HCT116 (cell line): ENCODE data around the gene ACP5. TPM values are rescaled to one million over a fixed set of nuclear protein-coding genes. Genes with fewer than 3 reads are reported as not detected.

Experiments
- ATAC-seq: fragments of 200-7000 bp; cut with Tn5 transposase; 2 replicates; pipeline ENCODE4 v1.9.1; 2020; ENCODE audit warnings: mild to moderate bottlenecking, moderate library complexity
- BruUV-seq: library from RNA; stranded (reverse); fragments of 400-500 nt; replicated peaks from 2 replicates; lab custom pipeline; 2021; lab: Mats Ljungman, UMichigan
- CTCF ChIA-PET: fragments of 300-600 bp; sonication (Branson Sonifier 250); formaldehyde crosslinking; loops from one replicate; lab custom pipeline; 2021; ENCODE audit warnings: antibody characterized with exemption; lab: Charles Lee
- POLR2A ChIA-PET: fragments of 300-600, 350-600 bp; sonication (Branson Sonifier 250); formaldehyde crosslinking; loops from one replicate; lab custom pipeline; 2021; ENCODE audit warnings: antibody characterized with exemption; lab: Charles Lee
- RAD21 ChIA-PET, 2 experiments: fragments of 300-600 bp; sonication (Branson Sonifier 250); formaldehyde crosslinking; loops; one replicate each; lab custom pipeline; 2023; ENCODE audit warnings: low total read pairs in 2 of 2; ENCODE audit not compliant: uncharacterized antibody in 2 of 2, unreplicated experiment in 2 of 2, low non-redundant PET in 1 of 2; lab: Charles Lee
- DNase-seq: peaks from one replicate; pipeline ENCODE4 v3.0.0-alpha.2; 2010; ENCODE audit warnings: low read depth, low spot score
- H2AFZ ChIP-seq: fragments of 200-600 bp; shearing (Covaris generic), sonication (generic); 2 replicates; pipeline ENCODE4 v1.6.1; 2017; ENCODE audit warnings: low read depth, mixed run types, mixed read lengths, antibody characterized with exemption, low read length; ENCODE audit not compliant: poor library complexity, severe bottlenecking
- H3K27ac ChIP-seq: 2 replicates; pipeline ENCODE4 v1.5.1; 2012; ENCODE audit warnings: low read depth, low read length
- H3K27me3 ChIP-seq: fragments of 200-600 bp; sonication (generic); 2 replicates; pipeline ENCODE4 v1.6.1; 2016; ENCODE audit warnings: mixed run types, low read length, mixed read lengths; ENCODE audit not compliant: insufficient read depth
- H3K36me3 ChIP-seq, 2 experiments: fragments of 200-500 bp in 1 of 2; fragments of 200-600 bp in 1 of 2; sonication (Bioruptor generic) in 1 of 2; sonication (generic) in 1 of 2; 2 replicates each; pipeline versions ENCODE4 v1.5.1 to v1.6.1; 2014 to 2016; ENCODE audit warnings: low read length in 2 of 2, inconsistent platforms in 1 of 2, mixed read lengths in 1 of 2, mixed run types in 1 of 2; ENCODE audit not compliant: insufficient read depth in 2 of 2, control insufficient read depth in 1 of 2
- H3K4me1 ChIP-seq, 2 experiments: fragments of 200-600 bp in 1 of 2; sonication (generic) in 1 of 2; 2 replicates each; pipeline versions ENCODE4 v1.5.1 to v1.6.1; 2012 to 2017; ENCODE audit warnings: low read length in 2 of 2, inconsistent platforms in 1 of 2, mild to moderate bottlenecking in 1 of 2, mixed read lengths in 1 of 2, mixed run types in 1 of 2, moderate library complexity in 1 of 2; ENCODE audit not compliant: insufficient read depth in 2 of 2, control insufficient read depth in 1 of 2
- H3K4me2 ChIP-seq: fragments of 200-600 bp; sonication (generic); 2 replicates; pipeline ENCODE4 v1.6.1; 2017; ENCODE audit warnings: mixed run types, low read length, mixed read lengths
- H3K4me3 ChIP-seq, 2 experiments: fragments of 200-600 bp in 1 of 2; sonication (generic) in 1 of 2; replicated peaks in 1 of 2; 2 replicates each; pipeline ENCODE4 v1.5.1; 2011 to 2016; ENCODE audit warnings: low read length in 2 of 2, control low read depth in 1 of 2, low read depth in 1 of 2, mild to moderate bottlenecking in 1 of 2, mixed read lengths in 1 of 2, mixed run types in 1 of 2
- H3K79me2 ChIP-seq: fragments of 200-600 bp; sonication (generic); 2 replicates; pipeline ENCODE4 v1.6.1; 2017; ENCODE audit warnings: mild to moderate bottlenecking, mixed run types, low read length, moderate library complexity, mixed read lengths; ENCODE audit not compliant: insufficient read depth
- H3K9ac ChIP-seq: fragments of 200-600 bp; sonication (generic); 2 replicates; pipeline ENCODE4 v1.6.1; 2016; ENCODE audit warnings: low read length, mixed read lengths
- H3K9me2 ChIP-seq: fragments of 200-600 bp; sonication (generic), shearing (Covaris generic); 2 replicates; pipeline ENCODE4 v1.6.1; 2017; ENCODE audit warnings: mixed run types, mild to moderate bottlenecking, moderate library complexity; ENCODE audit not compliant: insufficient read depth
- H3K9me3 ChIP-seq, 2 experiments: fragments of 200-500 bp in 1 of 2; fragments of 200-600 bp in 1 of 2; sonication (Bioruptor generic) in 1 of 2; sonication (generic) in 1 of 2; 2 replicates each; pipeline ENCODE4 v1.6.1; 2014 to 2017; ENCODE audit warnings: low read length in 2 of 2, mixed read lengths in 2 of 2, inconsistent platforms in 1 of 2, low read depth in 1 of 2, mild to moderate bottlenecking in 1 of 2, mixed run types in 1 of 2, moderate library complexity in 1 of 2; ENCODE audit not compliant: control insufficient read depth in 1 of 2, insufficient read depth in 1 of 2
- H4K20me1 ChIP-seq: fragments of 200-600 bp; sonication (generic), shearing (Covaris generic); 2 replicates; pipeline ENCODE4 v1.6.1; 2017; ENCODE audit warnings: mixed run types, mild to moderate bottlenecking, moderate library complexity; ENCODE audit not compliant: insufficient read depth
- CBX3 ChIP-seq: IDR thresholded peaks from 2 replicates; pipeline ENCODE4 v1.6.1; 2012; ENCODE audit warnings: low read depth
- EGR1 ChIP-seq: IDR thresholded peaks from 2 replicates; pipeline ENCODE4 v1.6.1; 2012; ENCODE audit warnings: low read depth
- FOSL1 ChIP-seq: IDR thresholded peaks from 2 replicates; pipeline ENCODE4 v1.6.1; 2012; ENCODE audit warnings: low read depth
- POLR2AphosphoS5 ChIP-seq: IDR thresholded peaks from 2 replicates; pipeline ENCODE4 v1.6.1; 2011; ENCODE audit warnings: mild to moderate bottlenecking, low read depth, low read length, moderate library complexity
- RAD21 ChIP-seq: IDR thresholded peaks from 2 replicates; pipeline ENCODE4 v1.6.1; 2012; ENCODE audit warnings: low read depth, mild to moderate bottlenecking
- SRF ChIP-seq: IDR thresholded peaks from 2 replicates; pipeline ENCODE4 v1.6.1; 2012; ENCODE audit warnings: low read depth
- intact Hi-C: fragments of 100-400 bp; cut with micrococcal nuclease; formaldehyde crosslinking; loops from 2 replicates; pipeline ENCODE4 v1.10.0; 2022
- total RNA-seq: library from RNA; stranded (reverse); gene quantifications from one replicate; pipeline ENCODE4 v1.2.1, GENCODE V29; 2021; ENCODE audit not compliant: unreplicated experiment
- TF ChIP-seq, protein P1 (sequence below): IDR thresholded peaks from 2 replicates; pipeline ENCODE4 v1.6.1; 2011; ENCODE audit warnings: mild to moderate bottlenecking, low read length, moderate library complexity; ENCODE audit not compliant: insufficient replicate concordance; ENCODE audit errors: extremely low read depth
- TF ChIP-seq, protein P2 (sequence below): IDR thresholded peaks from 2 replicates; pipeline ENCODE4 v1.6.1; 2012

The ACP5 gene
- total RNA-seq, 1 experiment from 2014 or later, result 1.2 TPM

DNA sequence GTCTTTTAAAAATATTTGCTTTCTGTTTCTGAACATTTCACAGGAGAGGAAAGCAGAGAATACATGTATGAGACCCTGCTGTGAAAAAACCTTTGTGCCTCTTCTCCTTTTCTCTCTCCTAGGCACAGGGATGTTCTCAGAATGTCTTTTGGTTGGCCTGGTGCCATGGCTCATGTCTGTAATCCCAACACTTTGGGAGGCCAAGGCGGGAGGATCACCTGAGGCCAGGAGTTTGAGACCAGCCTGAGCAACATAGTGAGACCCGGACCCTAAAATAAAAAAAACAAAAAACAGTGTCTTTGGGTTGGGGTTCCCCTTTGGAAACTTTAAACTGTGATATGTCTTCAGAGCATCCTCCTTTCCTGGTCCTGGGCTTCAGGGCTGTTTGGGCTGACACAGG, 21.3 kb upstream of the ACP5 start:
- ChIA-PET POLR2A (no interaction called here), CTCF (no interaction called here)

GRCh38 chr19:11598103-11598483, 20.6 kb upstream of the ACP5 start:
- peaks cover 53% of the 10 kb centered on the region for H3K79me2 ChIP-seq
- no peak for DNase-seq
- peaks cover 2 to 5% of the 10 kb centered on the region in 2 experiments; a peak in 1 of 4 replicates for H3K9me3 ChIP-seq
- peak overlapping the region; percentile 91 for H3K9ac ChIP-seq
- peak overlapping the region; percentile 89 for H3K27ac ChIP-seq
- no peaks in the 10 kb centered on the region for H3K27me3 ChIP-seq
- H3K9me2 ChIP-seq, result no peaks in the 10 kb centered on the region
- ChIA-PET CTCF (no interaction called here), RAD21 (no interaction called here), POLR2A (no interaction called here)
- TSS peak; percentile 61 for BruUV-seq
- H2AFZ ChIP-seq, result no peak overlapping the region
- intact Hi-C loops, result no loop called here
- H3K36me3 ChIP-seq, result peaks cover 0 to 5% of the 10 kb centered on the region in 2 experiments; a peak in 2 of 4 replicates
- peak overlapping the region; percentile 93 to 95 for H3K4me3 ChIP-seq
- H4K20me1 ChIP-seq, result no peaks in the 10 kb centered on the region
- no peak for ATAC-seq
- no peak for TF ChIP-seq FOSL1
- TF ChIP-seq EGR1, result no peak
- TF ChIP-seq, protein P1, sequence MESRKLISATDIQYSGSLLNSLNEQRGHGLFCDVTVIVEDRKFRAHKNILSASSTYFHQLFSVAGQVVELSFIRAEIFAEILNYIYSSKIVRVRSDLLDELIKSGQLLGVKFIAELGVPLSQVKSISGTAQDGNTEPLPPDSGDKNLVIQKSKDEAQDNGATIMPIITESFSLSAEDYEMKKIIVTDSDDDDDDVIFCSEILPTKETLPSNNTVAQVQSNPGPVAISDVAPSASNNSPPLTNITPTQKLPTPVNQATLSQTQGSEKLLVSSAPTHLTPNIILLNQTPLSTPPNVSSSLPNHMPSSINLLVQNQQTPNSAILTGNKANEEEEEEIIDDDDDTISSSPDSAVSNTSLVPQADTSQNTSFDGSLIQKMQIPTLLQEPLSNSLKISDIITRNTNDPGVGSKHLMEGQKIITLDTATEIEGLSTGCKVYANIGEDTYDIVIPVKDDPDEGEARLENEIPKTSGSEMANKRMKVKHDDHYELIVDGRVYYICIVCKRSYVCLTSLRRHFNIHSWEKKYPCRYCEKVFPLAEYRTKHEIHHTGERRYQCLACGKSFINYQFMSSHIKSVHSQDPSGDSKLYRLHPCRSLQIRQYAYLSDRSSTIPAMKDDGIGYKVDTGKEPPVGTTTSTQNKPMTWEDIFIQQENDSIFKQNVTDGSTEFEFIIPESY, result no peak
- no peak for TF ChIP-seq SRF
- TF ChIP-seq CBX3, result no peak
- no peak for TF ChIP-seq POLR2AphosphoS5
- TF ChIP-seq, protein P2, sequence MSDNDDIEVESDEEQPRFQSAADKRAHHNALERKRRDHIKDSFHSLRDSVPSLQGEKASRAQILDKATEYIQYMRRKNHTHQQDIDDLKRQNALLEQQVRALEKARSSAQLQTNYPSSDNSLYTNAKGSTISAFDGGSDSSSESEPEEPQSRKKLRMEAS, result no peak
- peaks cover 3 to 13% of the 10 kb centered on the region in 2 experiments; a peak in 2 of 4 replicates for H3K4me1 ChIP-seq
- H3K4me2 ChIP-seq, result peak overlapping the region; percentile 90

More for the DNA sequence above, 21.3 kb upstream of the ACP5 start:
- ATAC-seq (no peak), DNase-seq (no peak)
- TF ChIP-seq CBX3, result no peak
- TF ChIP-seq RAD21, result no peak
- no peaks in the 10 kb centered on the region for H4K20me1 ChIP-seq
- H3K27ac ChIP-seq, result no peak overlapping the region
- H3K79me2 ChIP-seq, result peaks cover 58% of the 10 kb centered on the region
- RAD21 ChIA-PET, result no interaction called here
- peak overlapping the region; percentile 93 to 95; a peak in 2 of 4 replicates for H3K4me3 ChIP-seq
- intact Hi-C loops, result no loop called here
- peak overlapping the region; percentile 90 for H3K4me2 ChIP-seq
- H3K4me1 ChIP-seq, result peaks cover 3 to 13% of the 10 kb centered on the region in 2 experiments; a peak in 2 of 4 replicates
- no peak overlapping the region for H3K9ac ChIP-seq
- peaks cover 0 to 5% of the 10 kb centered on the region in 2 experiments; a peak in 2 of 4 replicates for H3K36me3 ChIP-seq
- H2AFZ ChIP-seq, result no peak overlapping the region
- peaks cover 3 to 5% of the 10 kb centered on the region in 2 experiments; a peak in 1 of 4 replicates for H3K9me3 ChIP-seq
- no TSS peak for BruUV-seq
- no peaks in the 10 kb centered on the region for H3K27me3 ChIP-seq
- no peaks in the 10 kb centered on the region for H3K9me2 ChIP-seq
